Measurements from ENCODE around the gene CCDC186. TPM values are rescaled to one million over a fixed set of nuclear protein-coding genes. Genes with fewer than 3 reads are reported as not detected.

CCDC186 gene
- total RNA-seq, 1 donor, result 22.0 TPM

- DNase-seq (ENCODE audit: low read depth), result no peak
- no peak for TF ChIP-seq CTCF (IDR thresholded peaks at IDR 0.05; ENCODE audit: insufficient read depth, low read depth, low read length)
- H3K4me3 ChIP-seq (ENCODE audit: low read depth, low read length), result no peak overlapping the region
Observed at GRCh38 chr10:114094795-114095194, 79.2 kb downstream of the CCDC186 start.

- no peak overlapping the region for H3K4me3 ChIP-seq (ENCODE audit: low read depth, low read length)
- TF ChIP-seq CTCF (IDR thresholded peaks at IDR 0.05; ENCODE audit: insufficient read depth, low read depth, low read length), result no peak
- DNase-seq (ENCODE audit: low read depth), result no peak
Observed at GRCh38 chr10:114087655-114088054, 86.3 kb downstream of the CCDC186 start.

- no peak for DNase-seq (ENCODE audit: low read depth)
- TF ChIP-seq CTCF (IDR thresholded peaks at IDR 0.05; ENCODE audit: insufficient read depth, low read depth, low read length), result peak; percentile 5
- H3K4me3 ChIP-seq (ENCODE audit: low read depth, low read length), result no peak overlapping the region
Observed at GRCh38 chr10:114087255-114087654, 86.7 kb downstream of the CCDC186 start.

- TF ChIP-seq CTCF (IDR thresholded peaks at IDR 0.05; ENCODE audit: insufficient read depth, low read depth, low read length), result no peak
- no peak for DNase-seq (ENCODE audit: low read depth)
- no peak overlapping the region for H3K4me3 ChIP-seq (ENCODE audit: low read depth, low read length)
Observed at GRCh38 chr10:114084215-114084614, 89.8 kb downstream of the CCDC186 start.

GRCh38 chr10:114083040-114083439, 91.0 kb downstream of the CCDC186 start:
- no peak overlapping the region for H3K4me3 ChIP-seq (ENCODE audit: low read depth, low read length)
- no peak for DNase-seq (ENCODE audit: low read depth)
- TF ChIP-seq CTCF (IDR thresholded peaks at IDR 0.05; ENCODE audit: insufficient read depth, low read depth, low read length), result no peak

GRCh38 chr10:114081911-114082583, 92.0 kb downstream of the CCDC186 start:
- no peak overlapping the region for H3K4me3 ChIP-seq (ENCODE audit: low read depth, low read length)
- no peak for DNase-seq (ENCODE audit: low read depth)
- TF ChIP-seq CTCF (IDR thresholded peaks at IDR 0.05; ENCODE audit: insufficient read depth, low read depth, low read length), result no peak

- DNase-seq (ENCODE audit: low read depth), result no peak
- no peak overlapping the region for H3K4me3 ChIP-seq (ENCODE audit: low read depth, low read length)
- no peak for TF ChIP-seq CTCF (IDR thresholded peaks at IDR 0.05; ENCODE audit: insufficient read depth, low read depth, low read length)
Observed at GRCh38 chr10:114079421-114079820, 94.6 kb downstream of the CCDC186 start.
